Vagina (tissue), 2 donors: Measurements from ENCODE around the gene SATB1. TPM values are rescaled to one million over a fixed set of nuclear protein-coding genes. Genes with fewer than 3 reads are reported as not detected.

Source experiments
- DNase-seq, 2 donors: peaks; one replicate each; pipeline ENCODE4 v3.0.0-alpha.2; 2017; ENCODE audit errors: extremely low spot score in 2 of 2
- H3K27ac ChIP-seq: fragments of 200-600 bp; sonication (generic); one replicate; pipeline ENCODE4 v1.5.1; 2019
- H3K27me3 ChIP-seq: fragments of 200-600 bp; sonication (generic); one replicate; pipeline ENCODE4 v1.5.1; 2019
- H3K36me3 ChIP-seq, 2 donors: fragments of 200-600 bp; sonication (generic); one replicate each; pipeline ENCODE4 v1.5.1; 2017 to 2019
- H3K4me1 ChIP-seq: fragments of 200-600 bp; sonication (generic); one replicate; pipeline ENCODE4 v1.5.1; 2019
- H3K4me3 ChIP-seq, 2 donors: fragments of 200-600 bp; sonication (generic); 1 replicate in 1 of 2; 2 replicates in 1 of 2; pipeline ENCODE4 v1.5.1; 2016 to 2019
- H3K9me3 ChIP-seq: fragments of 200-600 bp; sonication (generic); one replicate; pipeline ENCODE4 v1.5.1; 2019
- POLR2A ChIP-seq, 2 donors: fragments of 450-650 bp; IDR thresholded peaks; one replicate each; pipeline ENCODE4 v1.6.1; 2017; ENCODE audit warnings: antibody characterized with exemption in 2 of 2, mild to moderate bottlenecking in 2 of 2, moderate library complexity in 2 of 2
- POLR2AphosphoS5 ChIP-seq, 2 donors: sonication (generic); formaldehyde crosslinking; IDR thresholded peaks; one replicate each; pipeline ENCODE4 v1.9.0; 2017; ENCODE audit warnings: antibody characterized with exemption in 2 of 2, mild to moderate bottlenecking in 2 of 2, low read depth in 1 of 2; ENCODE audit not compliant: insufficient read depth in 1 of 2
- intact Hi-C: fragments of 100-400 bp; cut with DNase I; formaldehyde crosslinking; loops from one replicate; pipeline ENCODE4 v1.15.1; 2023
- total RNA-seq: library from RNA; depleted of rRNA; stranded (reverse); fragments of >200 nt; gene quantifications from one replicate; pipeline ENCODE4 v1.2.3, GENCODE V29; 2016
- TF ChIP-seq, protein P1 (sequence below), 3 experiments: fragments of 450-650 bp in 2 of 3; fragments of 200-600 bp in 1 of 3; sonication (generic) in 1 of 3; IDR thresholded peaks; one replicate each; pipeline ENCODE4 v1.5.1; 2017 to 2019; ENCODE audit warnings: antibody characterized with exemption in 3 of 3, mild to moderate bottlenecking in 2 of 3, moderate library complexity in 2 of 3

SATB1 gene
- total RNA-seq, result 51.3 TPM

DNA sequence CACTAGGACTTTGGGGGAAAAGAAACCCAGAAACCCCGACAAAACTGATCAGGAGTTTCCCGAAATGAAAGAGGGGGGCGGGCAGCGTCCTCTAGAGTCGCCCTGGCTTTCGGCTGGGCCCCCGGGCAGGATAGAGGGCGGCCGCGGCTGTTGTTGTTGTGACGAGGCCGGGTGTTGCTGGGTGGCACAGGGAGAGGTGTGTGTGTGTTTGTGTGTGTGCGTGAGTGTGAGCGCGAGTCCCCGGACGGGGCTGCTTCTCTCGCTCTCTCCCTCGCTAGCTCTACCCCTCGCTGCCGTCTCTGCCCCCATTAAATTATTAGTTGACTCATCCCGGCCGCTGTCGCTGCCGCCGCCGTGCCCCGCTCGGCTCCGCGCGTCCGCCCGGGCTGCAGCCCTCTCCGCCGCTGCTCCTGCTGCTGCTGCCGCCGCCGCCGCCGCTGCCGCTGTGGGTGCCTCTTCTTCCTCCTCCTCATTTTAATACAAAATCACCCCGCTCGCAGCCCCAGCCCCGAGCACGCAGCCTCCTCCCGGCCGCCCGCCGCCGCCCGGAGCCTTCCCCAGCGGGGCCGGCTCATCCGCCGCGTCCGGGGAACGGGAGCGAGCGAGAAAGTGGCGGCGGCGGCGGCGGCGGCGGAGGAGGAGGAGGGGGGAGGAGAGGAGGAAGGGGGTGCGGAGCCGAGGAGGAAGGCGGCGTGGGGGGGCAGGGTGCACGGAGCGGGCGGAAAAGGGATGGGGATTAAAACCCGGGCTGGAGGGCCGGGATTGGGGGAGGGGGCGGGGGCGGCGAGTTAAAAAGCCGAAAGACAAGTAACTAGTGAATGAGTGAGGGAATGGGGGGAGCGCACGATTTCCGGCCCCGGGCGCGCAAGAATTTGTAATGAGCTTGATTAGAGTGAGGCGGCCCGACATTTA is at the start of gene SATB1:
Gene SATB1, minus strand, starts transcription at position 611 of the 912 bp plus-strand sequence. CDS start 4,372 bp downstream, outside the sequence.
- H3K27me3 ChIP-seq, result no peaks in the 10 kb centered on the region
- H3K36me3 ChIP-seq, result no peaks in the 10 kb centered on the region
- DNase-seq, result peak in 1 of 2 donors; percentile 88
- peak within 1 kb of the TSS; percentile 78 to 92 for H3K4me3 ChIP-seq
- intact Hi-C loops, result no loop called here
- TF ChIP-seq, protein P1, sequence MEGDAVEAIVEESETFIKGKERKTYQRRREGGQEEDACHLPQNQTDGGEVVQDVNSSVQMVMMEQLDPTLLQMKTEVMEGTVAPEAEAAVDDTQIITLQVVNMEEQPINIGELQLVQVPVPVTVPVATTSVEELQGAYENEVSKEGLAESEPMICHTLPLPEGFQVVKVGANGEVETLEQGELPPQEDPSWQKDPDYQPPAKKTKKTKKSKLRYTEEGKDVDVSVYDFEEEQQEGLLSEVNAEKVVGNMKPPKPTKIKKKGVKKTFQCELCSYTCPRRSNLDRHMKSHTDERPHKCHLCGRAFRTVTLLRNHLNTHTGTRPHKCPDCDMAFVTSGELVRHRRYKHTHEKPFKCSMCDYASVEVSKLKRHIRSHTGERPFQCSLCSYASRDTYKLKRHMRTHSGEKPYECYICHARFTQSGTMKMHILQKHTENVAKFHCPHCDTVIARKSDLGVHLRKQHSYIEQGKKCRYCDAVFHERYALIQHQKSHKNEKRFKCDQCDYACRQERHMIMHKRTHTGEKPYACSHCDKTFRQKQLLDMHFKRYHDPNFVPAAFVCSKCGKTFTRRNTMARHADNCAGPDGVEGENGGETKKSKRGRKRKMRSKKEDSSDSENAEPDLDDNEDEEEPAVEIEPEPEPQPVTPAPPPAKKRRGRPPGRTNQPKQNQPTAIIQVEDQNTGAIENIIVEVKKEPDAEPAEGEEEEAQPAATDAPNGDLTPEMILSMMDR (IDR thresholded peaks at IDR 0.05), result no peak
- peaks cover 24% of the 10 kb centered on the region for H3K4me1 ChIP-seq
- H3K9me3 ChIP-seq, result no peaks in the 10 kb centered on the region
- H3K27ac ChIP-seq, result peak within 1 kb of the TSS; percentile 80

DNA sequence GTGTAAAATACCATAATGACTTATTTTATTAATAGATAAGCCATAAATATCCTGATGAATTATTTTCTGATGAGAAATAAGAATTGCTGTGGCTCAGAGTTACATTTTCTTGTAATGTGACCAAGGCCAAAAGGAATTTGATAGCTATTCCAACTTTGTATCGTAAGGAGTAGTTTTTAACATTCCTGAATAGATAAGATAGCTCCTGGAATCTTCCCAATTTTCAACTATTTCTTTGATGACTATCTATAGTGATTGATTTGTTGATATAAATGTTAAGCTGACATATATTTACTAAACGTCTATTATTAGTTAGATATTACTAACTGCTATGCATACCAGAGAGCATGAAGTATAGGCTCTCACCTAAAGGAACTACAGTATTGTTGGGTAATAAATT is 49.1 kb upstream of the SATB1 start:
- H3K4me1 ChIP-seq, result no peaks in the 10 kb centered on the region
- H3K27me3 ChIP-seq, result no peaks in the 10 kb centered on the region
- intact Hi-C loops, result no loop called here
- H3K9me3 ChIP-seq, result no peaks in the 10 kb centered on the region
- no peak overlapping the region for H3K27ac ChIP-seq
- no peak for TF ChIP-seq POLR2AphosphoS5 (IDR thresholded peaks at IDR 0.05; ENCODE audit: insufficient read depth in 1 of 2, low read depth in 1 of 2)
- TF ChIP-seq POLR2A (IDR thresholded peaks at IDR 0.05), result no peak
- TF ChIP-seq, protein P1 (IDR thresholded peaks at IDR 0.05), result no peak
- no peak for DNase-seq
- H3K36me3 ChIP-seq, result no peaks in the 10 kb centered on the region
- H3K4me3 ChIP-seq, result no peak overlapping the region

- intact Hi-C loops, result no loop called here
- H3K27ac ChIP-seq, result no peak overlapping the region
- TF ChIP-seq, protein P1 (IDR thresholded peaks at IDR 0.05), result no peak
- TF ChIP-seq POLR2A (IDR thresholded peaks at IDR 0.05), result no peak
- no peak for TF ChIP-seq POLR2AphosphoS5 (IDR thresholded peaks at IDR 0.05; ENCODE audit: insufficient read depth in 1 of 2, low read depth in 1 of 2)
- H3K27me3 ChIP-seq, result no peaks in the 10 kb centered on the region
- H3K36me3 ChIP-seq, result no peaks in the 10 kb centered on the region
- no peak overlapping the region for H3K4me3 ChIP-seq
- no peaks in the 10 kb centered on the region for H3K9me3 ChIP-seq
- no peaks in the 10 kb centered on the region for H3K4me1 ChIP-seq
- DNase-seq, result no peak
These were observed 44.6 kb upstream of the SATB1 start for GRCh38 chr3:18469775-18470174.

GRCh38 chr3:18466136-18466535 is 41.0 kb upstream of the SATB1 start:
- intact Hi-C loops, result no loop called here

More at GRCh38 chr3:18466136-18466535, 41.0 kb upstream of the SATB1 start:
- Histone ChIP-seq H3K9me3 (no peaks in the 10 kb centered on the region), H3K27me3 (no peaks in the 10 kb centered on the region), H3K4me3 (no peak overlapping the region), H3K4me1 (no peaks in the 10 kb centered on the region), H3K36me3 (no peaks in the 10 kb centered on the region), H3K27ac (no peak overlapping the region)
- no peak for DNase-seq
- TF ChIP-seq, protein P1 (IDR thresholded peaks at IDR 0.05), result no peak
- no peak for TF ChIP-seq POLR2A (IDR thresholded peaks at IDR 0.05)
- TF ChIP-seq POLR2AphosphoS5 (IDR thresholded peaks at IDR 0.05; ENCODE audit: insufficient read depth in 1 of 2, low read depth in 1 of 2), result no peak
